ENCODE measurements around the gene BAIAP2. TPM values are rescaled to one million over a fixed set of nuclear protein-coding genes. Genes with fewer than 3 reads are reported as not detected.

The BAIAP2 gene
- total and polyA plus RNA-seq, 2 experiments from 2014 or later, result 27.1 to 49.7 TPM

DNA sequence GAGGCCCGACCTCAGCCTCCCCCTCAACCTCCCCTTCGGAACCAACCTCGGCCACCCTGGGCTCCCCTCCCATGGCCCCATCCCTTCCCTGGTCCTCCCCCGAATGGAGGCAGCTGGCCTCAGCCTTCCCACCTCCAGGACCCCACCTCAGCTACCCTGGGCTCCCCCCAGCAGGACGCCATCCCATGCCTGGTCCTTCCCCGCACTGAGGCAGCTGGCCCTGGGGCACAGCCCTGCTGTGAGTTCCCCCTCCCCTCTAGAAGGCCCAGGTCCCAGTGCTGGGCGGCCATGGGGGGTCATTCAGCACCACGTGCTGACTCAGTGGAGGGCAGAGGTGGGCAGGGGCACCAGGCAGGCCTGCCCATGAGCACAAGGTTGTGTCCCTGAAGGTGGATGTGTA, 101.4 kb downstream of the BAIAP2 start:
- H3K9me2 ChIP-seq (replicated peaks; ENCODE audit: insufficient read depth), result no peaks in the 10 kb centered on the region
- TF ChIP-seq EZH2phosphoT487 (IDR thresholded peaks at IDR 0.05; ENCODE audit: low read depth, severe bottlenecking, unreplicated experiment), result no peak
- no peak for TF ChIP-seq EZH2 (IDR thresholded peaks at IDR 0.05; ENCODE audit: borderline replicate concordance)
- TF ChIP-seq, protein P1, sequence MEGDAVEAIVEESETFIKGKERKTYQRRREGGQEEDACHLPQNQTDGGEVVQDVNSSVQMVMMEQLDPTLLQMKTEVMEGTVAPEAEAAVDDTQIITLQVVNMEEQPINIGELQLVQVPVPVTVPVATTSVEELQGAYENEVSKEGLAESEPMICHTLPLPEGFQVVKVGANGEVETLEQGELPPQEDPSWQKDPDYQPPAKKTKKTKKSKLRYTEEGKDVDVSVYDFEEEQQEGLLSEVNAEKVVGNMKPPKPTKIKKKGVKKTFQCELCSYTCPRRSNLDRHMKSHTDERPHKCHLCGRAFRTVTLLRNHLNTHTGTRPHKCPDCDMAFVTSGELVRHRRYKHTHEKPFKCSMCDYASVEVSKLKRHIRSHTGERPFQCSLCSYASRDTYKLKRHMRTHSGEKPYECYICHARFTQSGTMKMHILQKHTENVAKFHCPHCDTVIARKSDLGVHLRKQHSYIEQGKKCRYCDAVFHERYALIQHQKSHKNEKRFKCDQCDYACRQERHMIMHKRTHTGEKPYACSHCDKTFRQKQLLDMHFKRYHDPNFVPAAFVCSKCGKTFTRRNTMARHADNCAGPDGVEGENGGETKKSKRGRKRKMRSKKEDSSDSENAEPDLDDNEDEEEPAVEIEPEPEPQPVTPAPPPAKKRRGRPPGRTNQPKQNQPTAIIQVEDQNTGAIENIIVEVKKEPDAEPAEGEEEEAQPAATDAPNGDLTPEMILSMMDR (IDR thresholded peaks at IDR 0.05; ENCODE audit: poor library complexity), result no peak
- peaks cover 14% of the 10 kb centered on the region for H3K4me1 ChIP-seq (ENCODE audit: insufficient read depth)
- no peak overlapping the region for H2AFZ ChIP-seq
- H3K9me3 ChIP-seq (ENCODE audit: low read depth), result no peaks in the 10 kb centered on the region
- no peak overlapping the region for H3K4me3 ChIP-seq
- H3K79me2 ChIP-seq, result no peaks in the 10 kb centered on the region
- H3K27me3 ChIP-seq, result no peaks in the 10 kb centered on the region
- no peaks in the 10 kb centered on the region for H3K36me3 ChIP-seq (replicated peaks; ENCODE audit: insufficient read depth, low read depth)
- DNase-seq (ENCODE audit: low spot score), result no peak
- H3K4me2 ChIP-seq, result no peak overlapping the region
- WGBS (ENCODE audit: low lambda C conversion rate, missing lambda C conversion rate), result 86% methylated on average over 5 of the region's 8 CpGs
- no peaks in the 10 kb centered on the region for H4K20me1 ChIP-seq (ENCODE audit: insufficient read depth, poor library complexity, severe bottlenecking)
- no peak overlapping the region for H3K27ac ChIP-seq

DNA sequence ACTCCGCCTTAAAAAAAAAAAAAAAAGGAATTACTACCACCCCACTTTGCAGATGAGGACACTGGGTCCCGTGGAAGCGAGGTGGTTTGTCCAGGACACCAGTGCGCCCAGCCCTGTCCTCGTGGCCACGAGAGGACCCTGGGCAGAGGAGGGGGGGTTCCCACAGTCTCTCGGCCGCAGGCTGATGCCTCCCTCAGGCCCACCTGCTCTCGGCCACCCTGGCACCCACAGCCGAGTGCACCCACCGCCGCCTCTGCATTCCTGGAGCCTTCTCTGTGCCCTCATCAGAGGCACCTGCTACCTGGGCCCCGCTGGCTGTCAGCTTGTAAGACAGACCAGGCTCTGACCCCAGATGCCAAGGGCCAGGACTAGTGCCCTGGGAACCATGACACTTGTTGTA, 102.3 kb downstream of the BAIAP2 start:
- TF ChIP-seq EZH2 (IDR thresholded peaks at IDR 0.05; ENCODE audit: borderline replicate concordance) (no peak), EZH2phosphoT487 (IDR thresholded peaks at IDR 0.05; ENCODE audit: low read depth, severe bottlenecking, unreplicated experiment) (no peak)
- TF ChIP-seq, protein P1 (IDR thresholded peaks at IDR 0.05; ENCODE audit: poor library complexity), result no peak
- H3K27me3 ChIP-seq, result no peaks in the 10 kb centered on the region
- no peaks in the 10 kb centered on the region for H3K9me3 ChIP-seq (ENCODE audit: low read depth)
- H3K4me2 ChIP-seq, result no peak overlapping the region
- no peaks in the 10 kb centered on the region for H3K79me2 ChIP-seq
- no peak for DNase-seq (ENCODE audit: low spot score)
- H3K36me3 ChIP-seq (replicated peaks; ENCODE audit: insufficient read depth, low read depth), result no peaks in the 10 kb centered on the region
- WGBS (ENCODE audit: low lambda C conversion rate, missing lambda C conversion rate), result 94% methylated on average over 13 of the region's 13 CpGs
- H4K20me1 ChIP-seq (ENCODE audit: insufficient read depth, poor library complexity, severe bottlenecking), result no peaks in the 10 kb centered on the region
- H3K4me3 ChIP-seq, result no peak overlapping the region
- peaks cover 7% of the 10 kb centered on the region for H3K4me1 ChIP-seq (ENCODE audit: insufficient read depth)
- H3K9me2 ChIP-seq (replicated peaks; ENCODE audit: insufficient read depth), result no peaks in the 10 kb centered on the region
- H2AFZ ChIP-seq, result no peak overlapping the region
- H3K27ac ChIP-seq, result no peak overlapping the region

DNA sequence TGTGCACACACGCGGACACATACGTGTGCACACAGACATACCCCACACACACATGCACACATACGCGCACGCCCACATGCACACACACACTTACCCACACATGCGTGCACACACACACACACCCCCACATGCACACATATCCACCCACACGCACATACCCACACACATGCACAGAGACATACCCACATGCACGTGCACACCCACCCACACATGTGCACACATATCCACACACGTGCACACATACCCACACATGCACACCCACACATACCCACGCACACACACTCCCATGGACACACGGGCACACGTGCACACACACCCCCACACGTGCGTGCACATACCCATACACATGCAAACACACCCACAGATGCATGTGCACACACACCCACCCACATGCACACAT, 103.1 kb downstream of the BAIAP2 start:
- Histone ChIP-seq H4K20me1 (ENCODE audit: insufficient read depth, poor library complexity, severe bottlenecking) (no peaks in the 10 kb centered on the region), H3K4me3 (no peak overlapping the region), H3K9me2 (replicated peaks; ENCODE audit: insufficient read depth) (no peaks in the 10 kb centered on the region), H3K36me3 (replicated peaks; ENCODE audit: insufficient read depth, low read depth) (no peaks in the 10 kb centered on the region), H2AFZ (no peak overlapping the region), H3K9me3 (ENCODE audit: low read depth) (no peaks in the 10 kb centered on the region), H3K27me3 (no peaks in the 10 kb centered on the region), H3K27ac (no peak overlapping the region), H3K4me1 (ENCODE audit: insufficient read depth) (peaks cover 8% of the 10 kb centered on the region), H3K4me2 (no peak overlapping the region), H3K79me2 (no peaks in the 10 kb centered on the region)
- TF ChIP-seq EZH2phosphoT487 (IDR thresholded peaks at IDR 0.05; ENCODE audit: low read depth, severe bottlenecking, unreplicated experiment) (no peak), EZH2 (IDR thresholded peaks at IDR 0.05; ENCODE audit: borderline replicate concordance) (no peak)
- TF ChIP-seq, protein P1 (IDR thresholded peaks at IDR 0.05; ENCODE audit: poor library complexity), result no peak
- no peak for DNase-seq (ENCODE audit: low spot score)
- WGBS (ENCODE audit: low lambda C conversion rate, missing lambda C conversion rate), result 96% methylated on average over 14 of the region's 15 CpGs

DNA sequence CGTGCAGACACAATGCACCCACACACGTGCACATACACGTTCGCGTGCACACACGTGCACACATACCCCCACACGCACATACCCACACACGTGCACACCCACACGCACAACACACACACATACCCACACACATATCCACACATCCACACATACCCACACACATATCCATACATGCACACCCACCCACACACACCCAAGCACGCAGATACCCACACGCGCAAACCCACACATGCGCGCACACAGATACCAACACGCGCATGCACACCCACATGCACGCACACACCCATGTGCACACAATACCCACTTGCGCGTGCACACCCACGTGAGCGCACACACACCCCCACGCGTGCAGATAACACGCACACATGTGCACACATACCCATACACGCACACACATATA, 103.5 kb downstream of the BAIAP2 start:
- 98% methylated on average over 24 of the region's 25 CpGs for WGBS (ENCODE audit: low lambda C conversion rate, missing lambda C conversion rate)
- Histone ChIP-seq H3K36me3 (replicated peaks; ENCODE audit: insufficient read depth, low read depth) (no peaks in the 10 kb centered on the region), H3K4me2 (no peak overlapping the region), H3K4me1 (ENCODE audit: insufficient read depth) (peaks cover 5% of the 10 kb centered on the region), H3K27me3 (no peaks in the 10 kb centered on the region), H4K20me1 (ENCODE audit: insufficient read depth, poor library complexity, severe bottlenecking) (no peaks in the 10 kb centered on the region), H3K9me3 (ENCODE audit: low read depth) (no peaks in the 10 kb centered on the region), H3K27ac (no peak overlapping the region), H2AFZ (no peak overlapping the region), H3K79me2 (no peaks in the 10 kb centered on the region), H3K4me3 (no peak overlapping the region), H3K9me2 (replicated peaks; ENCODE audit: insufficient read depth) (no peaks in the 10 kb centered on the region)
- TF ChIP-seq EZH2 (IDR thresholded peaks at IDR 0.05; ENCODE audit: borderline replicate concordance) (no peak), EZH2phosphoT487 (IDR thresholded peaks at IDR 0.05; ENCODE audit: low read depth, severe bottlenecking, unreplicated experiment) (no peak)
- TF ChIP-seq, protein P1 (IDR thresholded peaks at IDR 0.05; ENCODE audit: poor library complexity), result no peak
- no peak for DNase-seq (ENCODE audit: low spot score)

All from hepatocyte (in vitro differentiated cells).